ES-I3 (cell line): ENCODE measurements around the gene FAM72B.
"Not testable (repeated sequence)": the region's sequence is repeated elsewhere in the genome, so short reads cannot be mapped to it uniquely, and the experiment has no call there.

Source experiments
- H3K36me3 ChIP-seq: 2 replicates; pipeline ENCODE4 v1.6.1; 2013; ENCODE audit warnings: mild to moderate bottlenecking, low read length, control low read depth, moderate library complexity; ENCODE audit not compliant: insufficient read depth
- H3K4me1 ChIP-seq: 2 replicates; pipeline ENCODE4 v1.6.1; 2013; ENCODE audit warnings: mild to moderate bottlenecking, control low read depth, low read length; ENCODE audit not compliant: insufficient read depth
- H3K9ac ChIP-seq: 2 replicates; pipeline ENCODE4 v1.6.1; 2013; ENCODE audit warnings: low read depth, mild to moderate bottlenecking, low read length, moderate library complexity
- H3K9me3 ChIP-seq: 2 replicates; pipeline ENCODE4 v1.6.1; 2013; ENCODE audit warnings: mild to moderate bottlenecking, low read length, moderate library complexity; ENCODE audit not compliant: control insufficient read depth, insufficient read depth

Gene FAM72B

GRCh38 chr1:121140393-121140792 lies 43.7 kb downstream of the FAM72B start:
- H3K9me3 ChIP-seq, H3K9ac ChIP-seq, H3K36me3 ChIP-seq, H3K4me1 ChIP-seq: not testable (repeated sequence)

DNA sequence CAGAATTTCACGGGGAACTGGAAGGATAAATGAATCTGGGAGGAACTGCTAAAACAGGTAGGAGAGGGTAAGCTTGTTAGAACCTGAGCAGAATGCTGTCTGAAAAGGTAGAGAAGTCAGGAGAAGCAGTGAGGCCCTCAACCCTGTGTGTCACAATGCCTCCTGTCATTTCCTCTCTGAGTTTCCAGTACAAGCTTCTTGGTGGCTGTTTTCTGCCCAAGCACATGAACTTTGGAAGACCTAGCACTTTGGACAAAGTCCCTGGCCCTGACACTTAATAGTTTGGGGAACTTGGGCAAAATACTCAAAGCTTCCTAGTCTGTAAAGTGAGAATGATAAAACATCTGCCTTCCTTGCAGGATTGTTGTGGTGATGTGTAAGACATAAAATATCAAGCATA lies 52.6 kb downstream of the FAM72B start:
- H3K4me1 ChIP-seq, H3K36me3 ChIP-seq, H3K9ac ChIP-seq, H3K9me3 ChIP-seq: not testable (repeated sequence)

- H3K9ac ChIP-seq, H3K36me3 ChIP-seq, H3K4me1 ChIP-seq, H3K9me3 ChIP-seq: not testable (repeated sequence)
Observed at GRCh38 chr1:121118480-121118824, 65.7 kb downstream of the FAM72B start.
